SH-SY5Y (cell line): ENCODE data around the gene NDUFS7.

ENCODE experiments used
- GATA2 ChIP-seq: IDR thresholded peaks from 2 replicates; pipeline ENCODE4 v1.6.1; 2011; ENCODE audit warnings: mild to moderate bottlenecking, low read depth, low read length
- GATA3 ChIP-seq: IDR thresholded peaks from 2 replicates; pipeline ENCODE4 v1.6.1; 2011; ENCODE audit warnings: low read depth, mild to moderate bottlenecking, low read length, moderate library complexity

Gene NDUFS7

DNA sequence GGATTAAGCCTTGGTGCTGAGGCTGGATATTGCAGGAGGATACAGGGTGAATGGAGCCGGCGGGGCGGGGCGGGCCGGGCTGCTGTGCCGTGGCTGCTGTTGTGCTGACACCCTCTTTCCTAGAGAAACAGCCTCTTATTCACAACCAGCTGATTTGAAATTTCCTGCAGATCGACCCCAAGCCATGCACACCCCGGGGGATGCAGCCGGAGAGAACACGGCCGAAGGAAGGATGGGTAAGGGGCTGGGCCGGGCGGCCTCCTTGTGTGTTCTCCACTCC is 34.7 kb downstream of the NDUFS7 start:
- TF ChIP-seq GATA3 = no peak
- TF ChIP-seq GATA2 = no peak

DNA sequence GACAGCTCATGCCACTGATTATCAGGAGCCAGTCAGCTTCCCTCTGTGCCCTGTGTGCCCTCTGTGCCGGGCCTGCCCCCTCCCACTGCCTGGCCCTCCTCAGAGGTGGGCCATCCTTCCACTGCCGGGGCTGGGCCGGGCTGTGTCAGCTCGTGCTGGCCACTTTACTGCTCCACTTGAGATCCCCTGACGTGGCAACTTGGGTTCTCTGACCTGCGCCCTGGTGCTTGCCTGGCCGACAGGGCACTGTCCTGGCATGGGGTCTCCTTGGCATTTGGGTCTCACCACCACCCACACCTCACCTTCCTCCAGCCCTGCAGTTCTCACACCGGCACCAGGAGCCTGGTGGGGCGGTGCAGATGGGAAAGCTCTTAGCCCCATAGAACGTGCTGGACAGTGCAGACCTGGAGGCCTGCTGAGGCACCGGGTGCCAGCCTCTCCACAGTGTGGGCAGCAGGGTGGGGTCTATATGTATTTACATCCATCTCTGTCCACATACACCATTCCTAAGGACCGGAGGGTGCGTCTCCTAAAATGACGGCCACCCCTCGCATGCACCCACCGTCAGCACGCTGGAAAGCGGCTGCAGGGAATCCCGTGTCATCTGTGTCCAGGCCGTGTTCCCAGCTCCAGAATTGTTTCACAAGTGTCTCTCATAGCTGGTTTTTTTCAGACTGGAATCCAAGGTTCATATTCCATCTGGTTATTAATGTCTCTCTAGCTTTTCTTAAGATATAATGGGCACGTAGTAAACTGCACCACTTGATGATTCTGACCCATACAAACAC is 35.4 kb downstream of the NDUFS7 start:
- TF ChIP-seq GATA2 (no peak), GATA3 (no peak)

DNA sequence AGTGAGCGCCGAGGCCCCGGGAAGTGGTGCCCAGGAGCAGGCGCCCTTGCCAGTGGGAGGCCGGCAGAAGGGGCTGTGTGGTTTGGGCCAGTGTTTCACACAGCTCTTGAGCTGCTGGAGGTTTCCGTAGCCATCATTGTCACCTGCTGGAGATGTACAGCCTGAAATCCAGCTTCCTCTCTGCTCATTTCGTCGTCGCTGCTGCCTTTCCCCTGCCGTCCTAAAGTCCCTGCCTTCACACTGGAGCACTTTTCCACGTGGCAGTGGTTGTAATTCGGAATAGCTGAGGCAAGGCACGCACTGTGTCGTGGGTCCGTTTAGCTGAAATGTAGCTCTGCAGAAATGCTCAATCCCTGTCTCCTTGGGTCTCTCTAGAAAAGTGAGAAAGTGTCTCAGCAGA is 36.9 kb downstream of the NDUFS7 start:
- TF ChIP-seq GATA2 (no peak), GATA3 (no peak)

DNA sequence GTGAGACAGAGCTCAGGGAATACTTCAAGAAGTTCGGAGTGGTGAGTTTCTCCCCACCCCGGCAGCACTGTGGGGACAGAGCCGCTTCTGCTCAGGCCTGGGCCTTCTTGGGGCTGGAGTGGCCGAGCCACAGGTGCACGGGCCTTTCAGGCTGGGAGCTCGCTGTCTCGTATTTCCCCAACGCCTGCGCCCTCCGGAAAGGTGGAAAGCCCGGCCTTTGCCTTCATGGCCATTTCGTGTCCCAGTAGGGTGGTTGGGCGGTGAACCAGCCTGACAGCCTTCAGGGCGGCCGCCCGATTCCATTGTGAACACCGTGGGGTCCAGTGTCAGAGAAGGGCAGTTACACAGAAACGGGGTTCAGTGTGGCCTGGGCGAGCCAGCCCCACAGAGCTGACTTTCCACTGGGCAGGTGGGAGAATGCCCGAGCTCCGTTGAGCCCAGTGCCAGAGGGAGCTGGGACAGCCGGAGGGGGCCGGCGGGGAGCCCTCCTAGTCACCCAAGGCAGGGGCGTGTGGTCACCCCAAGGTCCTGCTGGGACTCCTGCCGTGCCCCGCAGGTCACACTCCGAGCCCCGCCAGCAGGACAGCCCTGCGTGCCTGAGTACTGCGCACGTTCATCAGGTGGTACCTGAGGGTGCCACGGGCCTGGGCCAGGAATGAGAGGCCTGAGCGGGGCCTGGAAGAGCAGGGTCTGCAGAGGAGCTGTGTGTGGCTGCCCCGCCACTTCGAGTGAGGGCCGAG is 37.7 kb downstream of the NDUFS7 start:
- TF ChIP-seq GATA2 (no peak), GATA3 (no peak)

DNA sequence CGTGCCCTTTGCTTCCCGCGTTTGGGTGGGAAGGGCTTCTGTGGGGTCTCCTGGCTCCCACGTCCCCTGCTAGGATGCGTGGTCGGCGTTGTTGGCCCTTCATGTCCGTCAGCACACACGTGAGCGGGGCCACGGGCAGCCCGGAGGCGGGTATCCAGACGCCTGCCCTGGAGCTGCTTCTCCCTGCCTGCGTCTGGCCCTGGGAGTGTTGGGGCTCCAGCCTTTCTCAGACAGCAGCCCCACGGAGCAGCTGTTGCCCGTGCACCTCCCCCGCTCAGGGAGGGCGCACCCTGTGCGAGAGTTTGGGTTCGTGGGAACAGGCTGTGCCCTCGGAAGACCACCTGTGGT is 38.2 kb downstream of the NDUFS7 start:
- no peak for TF ChIP-seq GATA3
- no peak for TF ChIP-seq GATA2

DNA sequence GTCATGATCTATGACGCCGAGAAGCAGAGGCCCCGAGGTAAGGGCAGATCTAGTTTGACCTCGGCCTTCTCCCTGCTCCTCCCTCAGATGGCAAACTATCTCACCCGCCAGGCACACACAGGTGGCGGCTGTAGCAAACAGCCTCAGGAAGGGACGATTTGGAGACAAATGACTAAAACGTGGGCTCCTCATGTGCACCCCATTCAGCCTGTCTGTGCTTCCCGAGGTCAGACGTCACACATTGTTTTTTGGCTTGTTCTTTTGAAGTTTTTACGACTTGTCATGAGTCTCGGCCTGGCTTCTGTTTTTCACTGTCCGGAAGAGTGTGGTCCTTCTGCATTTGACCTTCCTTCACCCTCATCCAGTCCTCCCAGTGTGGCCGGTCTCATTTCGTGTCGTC is 38.7 kb downstream of the NDUFS7 start:
- TF ChIP-seq GATA3 = no peak
- no peak for TF ChIP-seq GATA2

DNA sequence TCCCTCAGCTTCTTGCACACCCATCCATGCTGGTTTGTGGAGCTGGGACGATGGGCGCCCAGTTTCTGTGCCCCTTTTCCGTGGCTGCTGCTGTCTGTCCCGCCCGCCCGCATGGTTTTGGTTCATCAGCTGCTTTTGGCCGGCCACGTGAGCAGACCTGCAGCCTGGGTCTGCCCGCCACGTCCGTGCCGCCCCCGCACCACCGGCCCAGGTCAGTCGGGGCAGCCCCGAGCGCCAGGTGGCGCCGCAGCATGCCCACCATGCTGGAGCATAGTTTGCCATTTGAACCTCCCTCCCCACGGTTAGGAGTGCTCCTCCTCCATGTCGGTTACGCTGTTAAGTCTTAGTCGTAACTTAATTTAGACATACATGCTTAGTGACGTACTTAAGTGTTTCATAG is 39.2 kb downstream of the NDUFS7 start:
- TF ChIP-seq GATA3 = no peak
- TF ChIP-seq GATA2 = no peak

DNA sequence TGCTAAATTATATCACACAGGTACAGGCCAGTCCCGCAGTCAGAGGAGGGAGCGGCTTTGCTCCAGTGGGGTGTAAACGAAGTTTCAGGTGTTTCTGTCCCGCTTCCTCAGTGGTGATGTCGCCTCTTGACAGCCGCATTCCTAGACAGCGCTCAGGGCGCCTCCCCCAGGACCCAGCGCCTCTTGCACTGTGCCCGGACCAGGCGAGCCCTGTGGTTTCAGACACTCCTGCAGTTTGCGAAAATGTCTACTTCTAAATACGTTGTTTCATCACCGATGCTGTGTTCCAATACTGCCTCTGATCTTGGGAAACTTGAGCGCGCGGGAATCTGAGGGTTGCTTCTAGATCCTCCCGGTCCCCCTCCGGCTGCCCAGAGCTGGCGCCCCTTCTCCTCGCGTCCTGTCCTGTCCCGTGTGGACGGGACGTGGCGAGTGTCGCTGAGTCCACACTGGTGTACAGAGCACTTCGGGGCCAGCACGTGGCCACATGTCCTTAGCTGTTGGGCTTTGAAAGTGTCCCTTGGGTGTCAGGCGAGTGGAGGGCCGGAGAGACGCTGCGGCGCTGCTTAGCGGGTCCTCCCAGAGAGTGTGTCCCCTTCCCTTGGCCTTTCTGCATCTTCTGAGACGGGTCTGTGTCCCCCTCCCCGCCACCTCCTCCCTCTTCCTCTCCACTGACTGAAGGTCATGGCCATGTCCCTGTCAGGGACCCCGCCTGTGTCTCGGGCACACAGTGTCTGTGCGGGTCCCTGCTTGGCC is 39.9 kb downstream of the NDUFS7 start:
- TF ChIP-seq GATA2 (no peak), GATA3 (no peak)

DNA sequence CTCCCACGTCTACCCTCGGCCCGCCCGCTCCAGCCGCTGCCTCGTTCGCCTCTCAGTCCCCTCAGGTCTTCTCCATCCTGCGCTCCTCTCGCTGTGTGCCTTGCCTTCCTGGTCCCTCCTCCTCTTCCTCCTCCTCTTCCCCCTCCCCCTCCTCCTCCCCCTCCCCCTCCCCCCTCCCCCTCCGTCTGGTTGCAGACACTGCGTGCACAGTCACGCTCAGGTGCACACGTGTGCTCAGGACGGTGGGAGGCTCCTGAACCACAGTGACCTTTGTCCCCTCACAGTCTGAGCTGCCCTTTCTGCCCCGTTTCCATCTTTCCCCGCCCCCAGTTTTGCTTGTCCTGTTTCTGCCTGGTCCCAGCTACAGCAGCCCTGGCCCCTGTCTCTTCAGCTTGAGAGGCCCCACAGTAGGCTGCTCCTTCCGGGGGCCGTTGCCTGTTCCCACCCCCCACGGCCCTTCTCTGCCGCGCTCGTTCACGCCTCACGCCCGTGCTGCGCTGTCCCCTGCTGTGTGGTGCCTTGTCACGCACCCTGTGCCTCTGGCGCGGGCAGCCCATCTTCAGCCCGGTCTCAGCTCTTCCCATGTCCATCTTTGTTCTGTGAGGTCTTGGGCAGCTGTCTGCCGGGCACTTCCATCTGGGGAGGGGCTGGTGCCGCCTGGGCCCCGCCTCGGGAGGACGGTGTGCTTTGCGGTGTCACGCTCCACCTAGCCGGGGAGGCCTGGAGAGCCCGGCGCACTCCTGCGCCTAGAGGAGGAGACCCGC is 40.7 kb downstream of the NDUFS7 start:
- TF ChIP-seq GATA2 (no peak), GATA3 (no peak)

DNA sequence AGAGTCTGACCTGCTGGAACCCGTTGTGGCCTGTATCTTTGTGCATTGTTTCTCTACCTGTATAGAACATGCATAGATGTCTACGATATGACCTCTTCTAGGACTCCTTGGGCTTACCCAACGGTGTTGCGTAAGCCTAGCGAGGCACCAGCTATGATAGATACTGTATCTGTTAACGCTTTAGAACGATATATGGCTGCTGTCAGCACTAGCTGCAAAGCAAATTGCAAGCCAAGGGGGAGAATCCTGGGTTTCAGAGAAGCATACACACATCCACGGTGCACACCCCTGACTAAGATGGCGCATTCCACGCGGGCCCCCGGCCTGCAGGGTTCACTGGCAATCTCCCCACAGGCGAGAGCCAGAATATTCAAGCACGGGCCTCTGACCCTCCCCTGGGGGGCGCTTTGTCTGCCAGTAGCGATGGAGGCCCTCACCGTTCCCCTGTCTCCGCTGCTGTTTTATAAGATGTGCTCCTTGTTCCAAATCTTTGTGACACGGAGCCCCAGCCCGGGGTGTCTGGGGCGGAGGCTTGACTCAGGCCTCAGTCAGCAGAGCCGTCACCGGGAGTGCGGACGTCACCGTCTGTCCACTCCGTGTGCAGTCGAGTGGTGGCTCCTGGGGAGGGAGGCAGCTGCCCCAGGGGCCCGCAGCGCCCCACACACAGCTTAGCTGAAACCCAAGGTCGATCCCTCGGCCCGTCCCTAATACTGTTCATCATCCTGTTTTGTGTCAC is 41.6 kb downstream of the NDUFS7 start:
- TF ChIP-seq GATA2 (no peak), GATA3 (no peak)

DNA sequence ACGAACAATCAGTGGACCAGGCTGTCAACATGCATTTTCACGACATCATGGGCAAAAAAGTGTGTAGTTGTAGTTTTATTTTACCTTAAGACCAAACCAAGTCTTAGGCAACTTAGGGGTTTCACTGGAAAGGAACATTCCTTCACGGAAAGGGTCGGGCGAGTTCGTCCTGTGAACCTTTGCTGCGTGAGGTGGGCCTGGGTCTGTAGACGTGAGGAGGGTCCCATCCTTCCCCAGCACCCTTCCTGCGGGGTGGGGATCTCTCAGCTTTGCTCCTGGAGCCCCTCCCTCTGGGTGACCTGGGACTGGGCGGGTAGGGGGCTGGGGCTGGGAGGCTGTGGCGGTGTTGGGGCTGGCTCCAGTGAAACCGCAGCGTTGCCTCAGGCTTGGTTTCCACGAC is 42.2 kb downstream of the NDUFS7 start:
- TF ChIP-seq GATA2 (no peak), GATA3 (no peak)

DNA sequence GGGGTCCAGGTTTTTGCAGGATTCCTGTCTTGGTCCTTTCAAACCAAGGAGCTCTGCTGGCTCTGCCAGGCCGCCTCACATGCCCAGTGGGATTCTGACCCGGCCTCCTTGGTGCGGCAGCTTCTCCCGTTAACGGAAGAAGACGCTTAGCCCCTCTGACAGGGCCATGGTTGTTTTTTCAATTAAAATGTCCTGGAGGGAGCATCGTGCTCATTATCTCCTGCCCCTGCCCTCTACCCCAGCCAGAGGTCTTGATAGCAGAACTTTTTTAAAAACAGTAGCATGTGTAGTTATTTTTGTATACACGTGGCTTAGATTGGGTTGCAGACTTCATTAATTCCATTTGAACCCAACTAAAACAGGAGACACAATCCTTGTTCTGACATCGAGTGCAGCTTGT is 43.0 kb downstream of the NDUFS7 start:
- TF ChIP-seq GATA2 = no peak
- TF ChIP-seq GATA3 = no peak

DNA sequence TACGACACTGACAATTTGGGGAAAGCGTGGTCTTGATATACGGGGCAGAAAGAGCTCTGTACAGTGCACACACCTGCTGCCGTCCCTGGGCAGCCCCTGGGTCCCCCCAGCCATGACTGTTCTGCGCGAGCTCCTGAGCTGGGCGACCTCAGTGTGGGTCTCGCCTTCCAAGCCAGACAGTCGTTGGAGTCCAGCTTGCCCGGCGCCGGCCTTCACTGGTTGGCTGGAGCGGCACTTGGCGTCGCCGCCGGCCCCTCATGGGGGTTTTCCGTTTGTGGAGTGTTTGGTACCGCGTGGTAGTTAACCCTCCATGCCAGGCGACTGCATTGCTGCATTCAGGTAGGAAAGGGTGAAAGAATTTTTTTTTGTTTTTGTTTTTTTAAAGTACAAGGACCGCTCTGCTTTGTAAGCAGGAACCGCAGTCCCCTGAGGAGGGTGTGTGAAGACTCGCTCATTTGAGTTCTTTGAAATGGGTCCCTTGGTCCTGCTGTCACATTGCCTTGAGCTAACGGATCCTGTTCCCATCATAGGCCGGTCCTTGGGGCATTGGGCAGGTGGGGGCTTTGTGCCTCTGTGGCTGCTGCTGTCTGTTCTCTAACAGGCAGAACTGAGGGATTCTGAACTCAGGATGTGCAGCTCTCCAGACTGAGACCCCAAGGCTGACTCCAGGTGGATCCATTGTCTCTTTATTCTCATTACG is 43.7 kb downstream of the NDUFS7 start:
- no peak for TF ChIP-seq GATA2
- no peak for TF ChIP-seq GATA3
